GM21526 (cell line): ENCODE results near the gene MAD2L2.
A peak's percentile ranks its signal among the peaks of the same experiment; 100 is the strongest.

Experiments
- ATAC-seq: cut with Tn5 transposase; IDR thresholded peaks from one replicate; pipeline ENCODE4 v1.9.1; 2021; ENCODE audit warnings: moderate library complexity; ENCODE audit not compliant: unreplicated experiment, low FRiP score

Gene MAD2L2

DNA sequence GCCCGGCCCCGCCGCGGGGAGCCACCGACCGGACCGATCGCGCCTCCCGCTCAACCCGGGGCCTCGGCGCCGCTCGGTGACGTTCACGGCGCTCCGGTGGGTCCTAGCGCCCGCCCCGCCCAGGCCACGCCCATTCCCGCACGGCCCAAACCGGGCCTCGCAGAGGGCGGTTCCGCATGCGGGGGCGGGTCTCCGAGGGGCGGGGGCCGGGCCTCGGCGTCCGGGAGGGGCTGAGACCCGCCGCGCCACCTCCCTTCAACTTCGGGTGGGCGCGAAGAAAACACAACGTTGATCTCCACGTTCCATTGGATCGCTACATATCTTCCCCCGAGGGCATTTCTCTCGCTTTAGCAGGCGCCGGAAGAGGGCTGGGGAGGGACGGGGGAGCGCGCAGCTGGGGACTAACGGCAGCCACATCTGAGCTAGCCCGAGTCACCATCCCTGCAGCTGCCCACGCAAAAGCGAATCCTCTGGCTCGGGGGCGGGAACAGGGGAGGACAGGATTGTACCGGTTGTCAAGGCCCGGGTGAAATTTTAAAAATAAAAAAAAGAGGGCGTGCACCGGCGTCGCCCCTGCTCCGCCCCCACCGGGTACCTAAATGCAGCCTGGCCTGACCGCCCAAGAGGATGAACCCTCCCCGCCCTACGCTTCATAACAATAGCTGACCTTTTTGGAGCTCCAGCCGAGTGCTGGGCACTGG is at the start of gene MAD2L2:
Gene MAD2L2, minus strand, starts transcription at position 78 of the 701 bp plus-strand sequence. CDS start 547 bp downstream, outside the sequence.
- peak; percentile 72 for ATAC-seq

- ATAC-seq = no peak
Measured at GRCh38 chr1:11730429-11730891, 49.5 kb upstream of the MAD2L2 start.

DNA sequence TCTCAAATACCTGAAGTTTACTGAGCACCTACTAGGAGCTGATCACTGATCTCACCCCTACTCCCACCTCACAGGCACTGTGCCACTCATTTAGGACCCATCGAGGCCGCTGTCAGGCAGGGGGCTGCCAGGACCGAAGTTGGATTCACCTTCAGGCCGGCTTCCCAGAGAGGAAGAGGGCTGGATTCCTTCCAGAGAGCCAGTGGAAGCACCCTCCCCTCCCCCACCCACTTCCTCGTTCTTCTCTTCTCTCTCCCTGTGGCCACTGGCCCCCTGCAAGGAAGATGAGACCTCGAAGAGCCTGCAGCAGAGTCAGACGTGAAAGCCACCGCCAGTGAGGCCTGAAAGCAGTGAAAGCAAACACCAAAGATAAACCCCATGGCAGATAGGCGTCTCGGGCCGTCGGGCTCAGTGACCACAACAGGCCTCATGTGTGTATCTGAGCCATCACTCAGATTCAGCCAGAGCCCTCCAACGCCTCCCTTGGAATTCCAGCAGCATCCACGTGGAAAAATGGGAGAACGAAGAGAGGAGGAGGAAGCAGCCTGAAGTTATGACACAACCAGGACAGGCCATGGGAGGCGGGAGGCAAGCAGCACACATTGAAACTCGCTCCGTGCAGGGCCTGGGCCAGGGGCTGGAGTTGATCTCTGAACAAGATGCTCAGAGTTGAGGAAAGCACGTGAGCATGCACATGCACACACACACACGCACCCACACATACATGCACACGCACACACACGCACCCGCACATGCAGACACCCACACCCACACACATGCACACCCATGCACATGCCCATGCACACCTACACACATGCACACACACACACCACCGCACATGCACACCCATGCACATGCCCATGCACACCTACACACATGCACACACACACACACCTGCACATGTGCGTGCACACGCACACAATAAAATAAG is 48.8 kb upstream of the MAD2L2 start:
- ATAC-seq = no peak

- ATAC-seq = no peak
Measured at GRCh38 chr1:11729155-11729497, 48.2 kb upstream of the MAD2L2 start.

DNA sequence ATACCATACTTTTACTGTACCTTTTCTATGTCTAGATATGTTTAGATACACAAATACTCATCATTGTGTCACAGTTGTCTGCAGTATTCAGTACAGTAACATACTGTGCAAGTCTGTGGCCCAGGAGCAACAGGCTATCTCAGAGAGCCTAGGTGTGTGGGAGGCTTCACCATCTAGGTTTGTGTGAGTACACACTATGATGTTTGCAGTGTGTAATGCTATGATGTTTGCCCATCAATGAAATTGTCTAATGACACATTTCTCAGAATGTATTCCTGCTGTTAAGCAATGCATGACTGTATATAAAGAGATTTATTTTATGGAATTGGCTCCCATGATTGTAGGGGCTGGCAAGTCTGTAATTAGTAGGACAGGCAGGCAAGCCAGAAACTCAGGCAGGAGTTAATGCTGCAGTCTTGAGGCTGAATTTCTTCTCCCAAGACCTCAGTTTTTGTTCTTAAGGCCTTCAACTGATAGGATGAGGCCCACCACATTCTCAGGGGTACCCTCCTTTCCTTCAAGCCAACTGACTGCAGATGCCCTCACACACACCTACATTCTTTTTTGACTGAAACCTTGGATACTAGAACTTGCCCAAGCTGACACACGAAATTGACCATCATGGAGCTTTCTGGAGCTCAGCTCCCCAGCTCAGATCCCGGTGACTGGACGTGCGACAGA is 47.3 kb upstream of the MAD2L2 start:
- no peak for ATAC-seq

GRCh38 chr1:11727119-11727518 is 46.2 kb upstream of the MAD2L2 start:
- ATAC-seq = no peak

DNA sequence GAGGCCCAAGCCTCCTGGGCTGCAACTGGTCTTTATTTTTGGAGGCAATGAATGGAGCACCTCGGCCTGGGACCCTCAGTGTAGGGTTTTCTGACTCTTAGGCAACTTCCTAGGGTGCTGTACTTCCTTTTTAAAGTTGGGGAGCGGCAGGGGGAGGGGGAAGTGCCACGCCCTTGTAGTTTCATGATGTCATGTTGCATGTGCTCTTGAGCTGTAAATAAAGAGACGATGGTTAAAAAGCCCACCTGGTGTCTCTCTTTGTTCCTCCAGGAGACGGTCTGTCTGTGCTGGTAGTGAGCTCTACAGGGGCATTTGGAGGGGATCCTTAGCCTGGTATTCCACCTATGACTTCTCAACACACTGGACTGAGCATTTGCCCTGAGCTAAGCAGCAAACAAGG is 44.7 kb upstream of the MAD2L2 start:
- no peak for ATAC-seq

DNA sequence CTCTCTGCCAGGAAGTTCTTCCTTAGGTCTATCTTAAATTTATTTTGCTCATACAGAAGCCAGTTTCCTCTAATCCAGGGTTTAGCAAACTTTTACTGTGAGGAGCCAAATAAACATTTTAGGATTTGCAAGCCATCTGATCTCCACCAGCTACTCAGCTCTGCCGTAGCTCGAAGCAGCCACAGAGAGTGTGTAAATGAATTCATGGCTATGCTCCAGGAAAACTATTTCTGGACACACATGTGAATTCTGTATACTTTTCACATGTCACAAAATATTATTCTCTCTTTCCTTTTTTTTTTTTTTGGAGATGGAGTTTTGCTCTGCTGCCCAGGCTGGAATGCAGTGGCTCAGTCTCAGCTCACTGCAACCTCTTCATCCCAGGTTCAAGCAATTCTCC is 41.6 kb upstream of the MAD2L2 start:
- no peak for ATAC-seq

- ATAC-seq = no peak
Measured at GRCh38 chr1:11721311-11721710, 40.4 kb upstream of the MAD2L2 start.

- no peak for ATAC-seq
Measured at GRCh38 chr1:11720525-11720924, 39.6 kb upstream of the MAD2L2 start.

DNA sequence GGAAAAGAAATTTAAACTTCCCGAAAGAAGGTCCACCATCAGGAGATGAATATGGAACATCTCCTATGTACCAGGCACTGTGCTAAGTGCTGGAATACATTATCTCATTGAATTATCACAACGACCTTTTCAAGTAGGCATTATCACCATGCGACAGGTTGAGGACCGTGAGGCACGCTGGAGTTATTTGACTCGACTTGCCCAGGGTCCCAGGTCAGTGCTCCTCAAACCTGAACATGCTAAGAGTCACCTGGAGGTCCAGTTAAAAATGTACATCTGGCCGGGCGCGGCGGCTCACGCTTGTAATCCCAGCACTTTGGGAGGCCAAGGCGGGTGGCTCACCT is 39.1 kb upstream of the MAD2L2 start:
- ATAC-seq = no peak

DNA sequence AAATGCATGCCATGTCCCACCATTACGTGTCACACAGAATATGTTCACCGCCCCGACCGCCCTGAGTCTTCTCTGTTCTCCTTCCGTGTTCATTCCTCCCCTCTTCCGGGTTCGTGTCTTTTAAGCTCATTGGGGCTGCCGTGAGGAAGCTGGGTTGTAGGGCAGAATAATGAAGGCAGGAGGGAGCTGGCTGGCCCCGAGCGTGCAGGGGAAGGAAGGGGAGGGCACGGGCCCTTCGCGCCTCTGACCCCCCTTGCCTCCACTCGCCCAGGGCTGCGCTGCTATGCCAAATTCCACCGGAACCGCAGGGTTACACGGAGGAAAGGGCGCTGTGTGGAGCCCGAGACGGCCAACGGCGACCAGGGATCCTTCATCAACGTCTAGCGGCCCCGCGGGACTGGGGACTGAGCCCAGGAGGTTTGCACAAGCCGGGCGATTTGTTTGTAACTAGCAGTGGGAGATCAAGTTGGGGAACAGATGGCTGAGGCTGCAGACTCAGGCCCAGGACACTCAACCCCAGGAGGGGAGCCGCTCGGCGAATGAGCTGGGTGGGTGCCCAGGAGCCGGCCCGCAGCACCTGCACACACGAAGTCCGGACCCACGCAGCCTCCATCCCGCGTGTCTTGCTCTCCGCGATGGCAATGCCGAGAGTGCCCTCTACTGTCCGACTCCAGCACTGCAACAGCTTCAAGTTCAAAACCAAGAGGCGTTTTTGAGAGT is 38.5 kb upstream of the MAD2L2 start:
- ATAC-seq = no peak

DNA sequence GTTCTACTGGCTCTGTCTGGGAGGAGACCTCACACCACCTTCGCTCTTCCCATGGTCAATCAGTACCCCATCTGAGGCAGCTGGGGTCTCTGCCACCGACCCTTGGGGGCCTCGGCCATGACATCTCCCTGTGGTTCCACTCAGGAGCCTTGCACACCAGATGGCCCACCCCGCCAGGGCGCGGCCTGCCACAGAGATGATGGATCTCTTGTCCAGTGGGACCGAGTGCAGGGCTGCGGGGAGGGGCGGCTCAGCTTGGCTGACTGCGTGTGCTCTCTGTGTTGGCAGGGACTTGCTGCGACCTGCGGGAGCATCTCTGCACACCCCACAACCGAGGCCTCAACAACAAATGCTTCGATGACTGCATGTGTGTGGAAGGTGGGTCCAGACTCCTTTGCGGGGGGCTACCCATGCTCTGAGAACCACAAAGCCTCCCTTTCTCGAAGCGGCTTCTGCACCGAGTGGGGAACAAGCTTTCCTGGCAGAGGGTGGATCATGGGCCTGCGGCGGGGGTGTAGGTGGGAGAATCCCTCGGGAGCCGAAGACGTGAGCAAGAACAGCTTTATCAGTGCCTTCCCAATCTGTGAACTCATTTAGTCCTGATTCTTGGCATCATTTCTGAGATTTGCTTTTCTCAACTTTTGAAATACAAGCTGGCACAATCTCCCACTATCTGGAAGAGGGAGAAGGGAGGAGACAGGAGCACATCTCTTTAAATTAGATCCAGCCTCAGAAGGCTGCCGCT is 34.1 kb upstream of the MAD2L2 start:
- no peak for ATAC-seq

GRCh38 chr1:11713095-11713494 is 32.1 kb upstream of the MAD2L2 start:
- no peak for ATAC-seq

DNA sequence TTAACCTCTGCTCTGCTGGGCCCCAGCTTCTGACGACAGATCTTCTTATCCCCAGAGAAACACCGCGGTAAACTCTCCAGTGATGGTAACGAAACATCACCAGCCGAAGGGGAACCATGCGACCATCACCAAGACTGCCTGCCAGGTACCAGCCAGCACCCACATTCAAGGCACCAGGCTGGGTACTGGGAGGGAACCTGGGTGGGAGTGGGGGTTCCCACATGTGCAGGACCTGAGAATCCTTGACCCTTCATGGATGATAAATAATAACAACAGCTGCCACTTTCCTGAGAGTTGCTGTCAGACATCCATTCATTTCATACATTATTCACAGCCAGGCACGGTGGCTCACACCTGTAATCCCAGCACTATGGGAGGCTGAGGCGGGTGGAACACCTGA is 31.3 kb upstream of the MAD2L2 start:
- no peak for ATAC-seq

DNA sequence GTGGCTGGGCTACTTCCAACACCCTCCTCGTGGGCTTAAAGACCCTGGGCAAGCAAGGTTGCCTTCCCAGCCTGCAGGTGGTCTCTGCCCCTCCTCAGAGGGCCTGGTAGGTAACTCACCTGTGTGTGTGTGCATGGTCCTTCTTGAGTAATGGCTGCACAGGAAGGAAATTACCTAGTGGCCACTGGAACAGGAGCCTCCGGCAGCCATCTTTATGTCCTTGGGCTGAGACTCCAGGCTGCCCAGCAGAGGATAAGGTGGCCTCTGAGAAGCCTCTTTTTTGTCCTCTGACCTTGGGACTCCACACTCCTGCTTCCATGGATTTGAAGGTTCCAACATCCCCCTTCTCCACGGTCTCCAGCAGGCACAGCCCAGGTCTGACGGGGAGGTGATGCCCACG is 30.5 kb upstream of the MAD2L2 start:
- no peak for ATAC-seq

DNA sequence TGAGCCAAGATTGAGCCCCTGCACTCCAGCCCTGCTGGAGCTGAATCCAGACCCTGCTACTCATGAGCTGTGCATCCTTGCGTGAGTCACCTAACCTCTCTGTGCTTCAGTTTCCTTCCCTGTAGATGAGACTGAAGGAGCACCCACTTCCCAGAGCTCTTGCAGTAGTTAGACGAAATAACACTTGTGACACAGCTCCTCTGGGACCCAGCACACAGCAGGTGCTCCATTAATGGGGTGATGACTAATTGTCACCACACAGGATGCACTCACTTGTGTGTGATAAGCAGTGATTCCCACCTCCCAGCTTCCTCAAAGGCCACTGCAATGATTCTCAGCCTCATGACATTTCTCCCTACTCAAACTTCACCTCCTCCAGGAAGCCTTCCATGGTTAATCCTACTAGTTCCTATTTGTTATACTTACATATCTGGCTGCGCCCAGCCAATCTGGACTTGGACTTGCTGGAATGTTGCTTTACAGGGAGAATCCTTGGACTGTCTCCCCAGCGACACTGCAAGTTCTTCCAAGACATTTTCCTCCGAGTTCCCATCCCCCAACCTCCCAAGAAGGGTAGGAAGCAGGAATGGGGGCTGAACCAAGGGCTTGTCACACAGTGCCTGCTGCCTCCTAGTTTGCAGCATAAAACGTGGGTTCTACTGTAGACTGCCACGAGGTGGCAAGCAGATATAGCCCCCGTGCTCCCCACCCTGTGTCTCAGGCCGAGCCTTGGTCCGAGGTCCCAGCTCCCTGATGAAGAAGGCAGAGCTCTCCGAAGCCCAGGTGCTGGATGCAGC is 27.8 kb upstream of the MAD2L2 start:
- ATAC-seq = no peak

DNA sequence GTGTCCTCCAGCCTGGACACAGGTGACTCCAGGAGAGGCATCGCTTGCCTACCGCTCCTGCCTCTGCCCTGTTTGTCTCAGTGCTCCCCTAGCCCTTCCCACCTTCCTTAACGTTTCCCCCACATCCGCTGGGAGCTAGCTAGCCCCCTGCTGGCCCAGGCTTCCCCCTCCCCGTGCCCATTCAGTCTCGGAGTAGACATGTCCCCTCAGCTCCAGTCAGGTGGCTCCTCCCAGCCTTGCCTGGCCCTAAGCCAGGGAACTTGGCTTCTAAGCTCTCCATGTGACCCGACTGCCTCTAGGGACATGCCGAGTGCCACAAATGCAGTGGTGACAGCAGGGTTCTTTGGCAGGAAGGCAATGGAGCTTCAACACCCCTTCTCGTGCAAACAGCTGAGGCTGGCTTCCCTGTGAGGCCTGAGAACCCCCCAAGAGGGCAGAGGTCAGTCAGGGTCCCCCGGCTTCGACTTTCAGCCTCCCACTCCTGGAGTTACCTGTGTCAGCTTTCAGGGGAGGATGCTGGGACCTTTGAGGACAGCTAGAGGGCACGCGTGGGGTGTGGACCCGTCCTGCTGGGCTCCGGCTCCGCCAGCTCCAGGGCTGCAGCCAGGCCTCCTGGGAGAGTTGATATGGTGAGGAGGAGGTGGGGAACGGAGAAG is 26.8 kb upstream of the MAD2L2 start:
- no peak for ATAC-seq

- ATAC-seq = no peak
Measured at GRCh38 chr1:11706292-11706691, 25.3 kb upstream of the MAD2L2 start.
